ENCODE results near the gene PRKCA.
"Not testable (repeated sequence)": the region's sequence is repeated elsewhere in the genome, so short reads cannot be mapped to it uniquely, and the experiment has no call there.

Gene PRKCA

DNA sequence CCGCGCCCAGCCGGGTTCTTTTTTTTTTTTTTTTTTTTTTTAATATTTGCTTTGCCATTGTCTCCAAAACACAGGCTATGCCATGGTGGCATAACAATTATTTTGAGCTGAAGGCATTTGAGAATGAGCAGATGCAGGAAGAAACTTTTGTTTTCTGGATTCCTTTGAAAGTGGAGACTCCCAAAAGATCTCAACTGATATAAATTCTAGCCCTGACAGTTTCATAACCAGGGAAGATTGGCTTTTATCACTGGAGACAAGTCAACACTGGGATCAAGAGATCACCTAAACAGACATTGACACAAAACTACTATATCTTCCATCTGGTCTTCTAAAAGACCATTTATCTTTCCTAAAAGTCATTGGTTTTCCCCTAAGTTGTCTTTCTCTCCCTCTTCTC lies 10.1 kb upstream of the PRKCA start:
- FAIRE-seq = no peak

- no peak for FAIRE-seq
Observed at GRCh38 chr17:66296289-66296725, 6.1 kb upstream of the PRKCA start.

DNA sequence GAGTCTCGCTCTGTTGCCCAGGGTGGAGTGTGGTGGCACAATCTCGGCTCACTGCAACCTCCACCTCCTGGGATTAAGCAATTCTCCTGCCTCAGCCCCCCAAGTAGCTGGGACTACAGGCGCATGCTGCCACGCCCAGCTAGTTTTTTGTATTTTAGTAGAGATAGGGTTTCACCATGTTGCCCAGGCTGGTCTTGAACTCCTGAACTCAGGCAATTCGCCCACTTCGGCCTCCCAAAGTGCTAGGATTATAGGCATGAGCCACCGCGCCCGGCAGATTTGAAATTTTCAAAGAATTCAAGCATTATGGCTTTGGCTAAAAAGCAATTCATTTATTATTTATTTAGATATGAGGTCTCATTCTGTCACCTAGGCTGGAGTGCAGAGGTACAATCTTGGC lies 5.0 kb upstream of the PRKCA start:
- FAIRE-seq = not testable (repeated sequence)

GRCh38 chr17:66299711-66300110 lies 2.7 kb upstream of the PRKCA start:
- no peak for FAIRE-seq

- no peak for FAIRE-seq
Observed at GRCh38 chr17:66300956-66301355, 1.5 kb upstream of the PRKCA start.

DNA sequence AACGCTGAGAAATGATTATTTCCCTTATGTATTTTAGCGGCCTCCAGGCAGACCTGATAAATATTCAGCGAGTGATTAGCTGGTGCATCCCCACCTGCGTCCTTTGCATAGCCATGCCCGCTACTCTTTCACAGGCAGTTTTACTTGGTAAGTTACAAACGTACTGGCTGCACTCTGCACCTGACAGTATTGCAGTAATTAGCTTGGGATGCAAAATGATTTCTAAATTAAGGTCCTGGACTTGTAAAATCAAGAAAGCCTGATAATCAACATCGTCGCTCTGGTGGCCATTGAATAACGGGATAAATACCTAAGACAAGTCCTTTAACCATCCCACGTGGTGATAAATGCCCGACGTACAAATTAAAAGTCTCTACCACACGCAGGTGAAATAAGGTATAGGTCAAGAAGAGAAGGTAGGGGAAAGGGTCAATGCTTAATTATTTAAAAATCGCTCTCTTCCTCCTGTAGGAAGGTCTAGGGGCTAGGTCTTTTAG lies 998 bp upstream of the PRKCA start:
- FAIRE-seq = no peak

DNA sequence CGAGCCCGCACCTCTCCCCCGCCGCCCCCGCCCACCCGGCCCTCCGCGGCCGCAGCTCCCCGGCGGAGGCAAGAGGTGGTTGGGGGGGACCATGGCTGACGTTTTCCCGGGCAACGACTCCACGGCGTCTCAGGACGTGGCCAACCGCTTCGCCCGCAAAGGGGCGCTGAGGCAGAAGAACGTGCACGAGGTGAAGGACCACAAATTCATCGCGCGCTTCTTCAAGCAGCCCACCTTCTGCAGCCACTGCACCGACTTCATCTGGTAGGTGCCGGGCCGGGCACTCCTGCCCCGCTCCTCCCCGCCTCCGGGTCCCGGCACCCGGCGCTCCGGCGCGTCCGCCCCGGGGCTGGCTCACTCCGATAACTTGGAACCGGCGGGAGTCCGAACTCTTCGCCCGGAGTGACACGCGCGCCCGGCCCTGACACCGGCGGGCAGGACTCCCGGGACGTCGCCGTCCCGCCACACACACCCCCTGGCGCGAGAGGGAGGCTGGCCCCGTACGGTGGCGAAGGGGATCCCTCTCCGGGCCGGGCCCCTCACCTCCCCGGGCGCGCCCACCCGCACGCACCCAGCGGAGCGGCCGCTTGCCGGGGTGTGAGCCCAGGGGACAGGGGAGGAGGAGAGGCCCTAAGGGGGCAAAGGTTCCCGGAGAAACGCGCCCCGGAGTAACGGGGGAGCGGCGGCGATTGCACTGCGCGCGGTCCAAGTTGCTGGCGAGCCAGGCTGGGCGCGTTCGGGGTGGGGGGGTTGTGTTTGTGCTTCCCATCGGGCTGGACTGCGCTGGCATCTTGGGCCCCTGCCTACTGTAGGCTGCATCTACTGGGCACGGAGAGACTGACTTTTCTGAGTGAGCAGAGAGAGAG lies 581 bp downstream of the PRKCA start:
- no peak for FAIRE-seq

- no peak for FAIRE-seq
Observed at GRCh38 chr17:66304304-66305174, 2.1 kb downstream of the PRKCA start.

DNA sequence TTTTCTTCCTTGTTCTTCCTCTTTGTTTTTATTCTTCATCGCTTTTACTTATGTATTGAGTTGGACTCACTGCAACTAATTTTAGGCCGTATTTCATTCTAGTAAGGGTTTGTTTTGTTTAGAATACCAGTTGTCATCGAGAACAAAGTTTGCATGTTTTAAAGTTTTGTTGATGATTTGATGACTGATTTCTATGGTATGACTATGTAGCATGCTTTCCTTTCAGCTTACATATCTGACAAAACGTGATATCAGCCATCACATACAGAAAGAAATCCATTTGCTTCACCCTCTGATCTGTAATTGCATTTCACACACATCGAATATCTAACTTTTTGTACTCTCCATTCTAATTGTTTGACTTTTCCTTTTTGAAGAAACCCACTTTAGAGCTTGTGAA lies 4.0 kb downstream of the PRKCA start:
- FAIRE-seq = no peak

DNA sequence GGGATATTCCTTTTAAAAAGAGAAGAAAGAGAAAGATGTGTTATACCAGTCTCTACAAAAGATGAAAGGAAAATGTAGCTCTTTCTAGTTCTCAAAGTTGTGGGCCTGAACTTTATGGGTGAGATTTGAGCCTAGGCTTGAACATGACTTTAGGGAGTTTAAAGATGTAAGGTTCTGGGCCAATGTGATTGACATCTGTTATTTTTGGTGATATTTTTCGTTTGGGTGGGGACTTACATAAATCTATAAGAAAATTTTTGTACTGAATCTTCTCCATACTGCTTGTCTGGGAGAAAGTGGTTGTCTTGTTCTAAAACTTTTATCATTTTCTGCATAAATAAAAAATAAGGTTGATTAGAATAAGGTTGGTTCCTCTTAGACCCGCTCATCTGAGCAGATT lies 4.8 kb downstream of the PRKCA start:
- FAIRE-seq = no peak

GRCh38 chr17:66308856-66309255 lies 6.4 kb downstream of the PRKCA start:
- no peak for FAIRE-seq

- no peak for FAIRE-seq
Observed at GRCh38 chr17:66309793-66310192, 7.4 kb downstream of the PRKCA start.

GRCh38 chr17:66310528-66311148 lies 8.2 kb downstream of the PRKCA start:
- FAIRE-seq = no peak

- no peak for FAIRE-seq
Observed at GRCh38 chr17:66312912-66313311, 10.5 kb downstream of the PRKCA start.

- FAIRE-seq = no peak
Observed at GRCh38 chr17:66313325-66313724, 10.9 kb downstream of the PRKCA start.

DNA sequence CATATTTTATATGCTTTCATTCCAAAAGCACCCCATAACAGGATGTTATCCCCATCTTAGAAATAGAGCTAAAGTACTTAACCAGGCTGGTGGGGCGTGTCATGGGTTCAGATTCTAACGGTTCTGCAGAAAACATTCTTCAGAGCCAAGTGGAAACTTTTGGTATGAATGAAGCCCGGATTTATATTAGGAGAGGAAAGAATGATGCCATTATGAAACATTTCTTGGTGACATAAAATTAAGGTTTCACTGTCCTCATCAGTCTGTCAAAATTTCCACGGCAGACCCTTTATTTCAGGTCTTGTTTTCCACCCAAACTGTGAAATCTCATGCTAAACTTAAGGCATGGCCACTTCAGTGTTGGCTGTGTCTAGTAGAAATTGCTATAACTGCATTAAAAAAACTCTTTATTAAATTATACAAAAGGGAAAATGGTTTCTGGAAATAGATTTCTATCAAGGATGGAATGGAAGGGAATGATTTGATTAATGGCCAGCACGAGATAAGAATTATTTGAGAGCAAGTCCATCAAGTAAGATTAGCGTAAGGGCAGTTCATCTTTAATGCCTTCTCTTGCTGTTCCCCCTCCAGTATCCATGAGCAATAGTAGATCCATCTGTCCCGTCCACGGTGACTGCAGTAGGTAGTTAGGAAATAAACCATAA lies 11.7 kb downstream of the PRKCA start:
- FAIRE-seq = no peak

GRCh38 chr17:66317629-66318028 lies 15.2 kb downstream of the PRKCA start:
- peak; percentile 79 for FAIRE-seq

DNA sequence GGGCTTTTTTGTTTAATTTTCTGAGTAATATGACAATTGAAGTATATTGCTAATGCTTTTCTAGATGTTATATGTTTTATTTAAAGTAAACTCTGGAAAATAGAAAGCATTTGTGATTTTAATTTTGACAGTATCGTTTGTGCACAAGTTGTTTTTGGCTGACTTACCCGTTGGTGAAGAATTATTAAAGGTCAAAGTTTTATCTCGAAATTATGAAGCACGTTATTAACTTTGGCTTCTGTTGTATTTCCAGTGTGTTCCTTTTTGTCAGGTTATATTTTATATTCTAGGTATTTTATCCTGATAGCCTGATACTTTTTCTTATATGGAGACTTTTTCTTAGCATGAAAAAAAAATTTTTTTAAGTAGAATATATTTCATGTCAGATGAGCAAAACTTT lies 16.8 kb downstream of the PRKCA start:
- FAIRE-seq = no peak

DNA sequence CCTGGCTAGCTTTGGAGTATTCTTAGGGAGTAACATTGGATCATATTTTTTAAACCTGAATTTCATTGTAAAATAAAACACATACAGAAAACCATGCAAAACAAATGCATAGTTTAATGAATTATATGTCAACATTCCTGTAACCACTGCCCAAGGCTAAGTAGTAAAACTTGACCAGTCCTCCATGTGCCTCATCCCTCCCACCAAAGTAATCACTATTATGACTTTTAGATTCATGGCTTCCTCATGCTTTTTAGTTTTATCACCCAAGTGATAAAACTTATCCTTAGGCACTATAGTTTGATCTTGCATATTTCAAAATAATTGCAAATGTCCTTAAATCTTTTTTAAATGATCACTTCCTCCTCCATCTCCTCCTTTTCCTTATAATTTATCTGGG lies 20.4 kb downstream of the PRKCA start:
- no peak for FAIRE-seq

DNA sequence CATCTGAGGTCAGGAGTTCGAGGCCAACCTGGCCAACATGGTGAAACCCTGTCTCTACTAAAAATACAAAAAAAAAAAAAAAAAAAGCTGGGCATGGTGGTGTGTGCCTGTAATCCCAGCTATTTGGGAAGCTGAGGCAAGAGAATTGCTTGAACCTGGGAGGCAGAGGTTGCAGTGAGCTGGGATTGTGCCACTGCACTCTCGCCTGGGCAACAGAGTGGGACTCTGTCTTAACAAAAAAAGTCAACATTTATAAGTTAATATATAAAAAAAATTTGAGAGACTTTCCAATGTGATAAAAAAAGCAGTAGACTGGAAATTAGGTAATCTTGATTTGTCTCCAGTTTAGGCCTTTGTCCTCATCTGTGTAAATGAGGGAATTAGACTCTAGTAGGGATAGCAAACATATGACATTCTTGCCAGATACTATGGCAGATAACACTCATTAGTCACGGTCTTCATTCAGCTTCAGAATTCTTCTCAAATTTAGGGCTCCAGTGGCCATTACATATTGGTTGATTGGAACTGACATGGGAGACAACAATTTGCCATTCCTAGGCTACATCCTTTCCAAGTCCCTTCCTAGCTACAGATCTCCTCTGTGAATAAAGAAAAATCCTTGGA lies 22.1 kb downstream of the PRKCA start:
- not testable (repeated sequence) for FAIRE-seq

GRCh38 chr17:66326476-66327047 lies 24.1 kb downstream of the PRKCA start:
- FAIRE-seq = no peak

- no peak for FAIRE-seq
Observed at GRCh38 chr17:66330646-66331037, 28.2 kb downstream of the PRKCA start.

Data from G401.6 (cell line).